ENCODE data around the gene NACC1. TPM values are rescaled to one million over a fixed set of nuclear protein-coding genes. Genes with fewer than 3 reads are reported as not detected.

The NACC1 gene
- total RNA-seq, 1 donor from 2014 or later, result 34.7 TPM

DNA sequence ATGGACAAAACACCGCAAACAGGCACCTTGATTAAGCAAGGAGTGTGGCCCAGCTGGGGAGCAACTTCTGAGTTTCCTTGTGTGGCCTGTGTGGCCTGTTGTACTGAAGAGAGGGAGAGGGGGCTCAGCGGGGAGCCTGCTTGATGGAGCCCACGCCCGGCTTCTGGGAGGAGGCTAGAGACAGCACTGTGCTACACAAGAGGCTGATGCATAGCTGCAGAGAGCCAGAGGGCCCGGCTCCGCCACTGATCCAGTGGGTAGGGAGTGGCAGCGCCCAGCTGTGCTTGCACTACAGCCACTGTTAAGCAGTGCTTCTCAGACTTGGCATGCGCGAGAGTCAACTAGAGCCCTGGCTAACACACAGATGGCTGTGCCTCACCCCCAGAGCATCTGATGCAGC, 34.4 kb upstream of the NACC1 start:
- Mint-ChIP-seq H3K4me3 (no peak overlapping the region), H3K4me1 (peaks cover 28% of the 10 kb centered on the region), H3K9me3 (no peaks in the 10 kb centered on the region), H3K27me3 (ENCODE audit: insufficient read depth, low read depth) (peaks cover 36% of the 10 kb centered on the region), H3K36me3 (no peaks in the 10 kb centered on the region), H3K27ac (no peak overlapping the region)
- no peaks in the 10 kb centered on the region for H3K9me3 ChIP-seq (ENCODE audit: low read depth)
- no peak overlapping the region for H3K9ac ChIP-seq
- no peak for TF ChIP-seq EZH2phosphoT487 (IDR thresholded peaks at IDR 0.05)
- no peak for TF ChIP-seq EZH2 (IDR thresholded peaks at IDR 0.05)
- no peak for TF ChIP-seq CTCF (IDR thresholded peaks at IDR 0.05)
- no peak for DNase-seq (ENCODE audit: low spot score)
- peaks cover 5% of the 10 kb centered on the region for H3F3A ChIP-seq (ENCODE audit: low read depth)
- no peak overlapping the region for H3K4me3 ChIP-seq
- no peaks in the 10 kb centered on the region for H4K20me1 ChIP-seq (ENCODE audit: low read depth)
- peaks cover 11% of the 10 kb centered on the region for H3K27me3 ChIP-seq
- H3K4me2 ChIP-seq, result no peak overlapping the region
- no peaks in the 10 kb centered on the region for H3K36me3 ChIP-seq
- peaks cover 31% of the 10 kb centered on the region for H3K4me1 ChIP-seq
- H2AFZ ChIP-seq (replicated peaks), result no peak overlapping the region
- H3K27ac ChIP-seq, result no peak overlapping the region
- H3K79me2 ChIP-seq (ENCODE audit: low read depth), result no peaks in the 10 kb centered on the region

DNA sequence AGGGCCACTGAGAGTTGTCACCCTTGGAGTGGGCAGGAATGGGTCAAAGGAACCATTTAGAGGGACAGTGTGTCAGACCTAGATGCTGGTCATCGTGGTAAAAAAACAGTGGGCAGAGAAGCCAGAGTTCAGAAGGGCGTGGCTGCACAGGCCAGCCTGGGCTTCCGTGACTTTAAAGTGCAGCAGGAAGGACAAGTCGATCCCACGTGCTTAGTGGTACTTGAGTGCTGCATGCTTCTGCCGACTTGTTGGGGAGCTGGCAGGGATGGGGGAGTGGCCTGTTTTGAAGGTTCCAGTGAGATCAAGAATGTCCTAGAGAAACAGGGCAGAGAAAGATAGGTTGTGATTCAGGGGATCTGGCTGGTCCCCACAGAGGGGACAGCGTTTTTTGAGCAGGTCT, 32.4 kb upstream of the NACC1 start:
- no peak for DNase-seq (ENCODE audit: low spot score)
- H3K9me3 Mint-ChIP-seq, result no peaks in the 10 kb centered on the region
- Histone ChIP-seq H3K9ac (no peak overlapping the region), H3F3A (ENCODE audit: low read depth) (peaks cover 5% of the 10 kb centered on the region), H2AFZ (replicated peaks) (no peak overlapping the region), H3K4me1 (peaks cover 21% of the 10 kb centered on the region), H3K36me3 (no peaks in the 10 kb centered on the region), H3K4me3 (no peak overlapping the region), H3K27ac (no peak overlapping the region), H4K20me1 (ENCODE audit: low read depth) (no peaks in the 10 kb centered on the region), H3K9me3 (ENCODE audit: low read depth) (no peaks in the 10 kb centered on the region), H3K79me2 (ENCODE audit: low read depth) (no peaks in the 10 kb centered on the region), H3K4me2 (no peak overlapping the region), H3K27me3 (peaks cover 23% of the 10 kb centered on the region)
- TF ChIP-seq EZH2phosphoT487 (IDR thresholded peaks at IDR 0.05) (no peak), CTCF (IDR thresholded peaks at IDR 0.05) (no peak), EZH2 (IDR thresholded peaks at IDR 0.05) (no peak)
- peak overlapping the region; percentile 5 for H3K4me3 Mint-ChIP-seq
- H3K27me3 Mint-ChIP-seq (ENCODE audit: insufficient read depth, low read depth), result peaks cover 35% of the 10 kb centered on the region
- no peak overlapping the region for H3K27ac Mint-ChIP-seq
- H3K4me1 Mint-ChIP-seq, result peaks cover 21% of the 10 kb centered on the region
- H3K36me3 Mint-ChIP-seq, result no peaks in the 10 kb centered on the region

DNA sequence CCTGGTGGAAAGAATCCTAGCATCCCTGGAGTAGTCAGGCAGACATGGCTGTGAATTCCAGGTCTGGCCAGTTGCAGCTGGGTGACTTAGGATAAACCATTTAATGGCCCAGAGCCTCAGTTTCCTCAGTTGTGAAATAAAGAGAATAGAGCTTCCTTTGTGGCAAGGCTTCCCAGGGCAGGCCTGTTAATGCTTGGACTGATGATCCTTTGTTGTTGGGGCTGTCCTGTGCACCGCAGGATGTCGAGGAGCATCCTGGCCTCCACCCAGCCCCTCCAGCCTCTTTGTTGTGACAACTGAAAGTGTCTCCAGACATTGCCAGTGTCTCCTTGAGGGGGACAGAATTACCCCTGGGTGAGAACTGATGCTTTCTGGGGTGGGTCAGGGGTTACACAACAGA, 31.7 kb upstream of the NACC1 start:
- no peak overlapping the region for H3K9ac ChIP-seq

More for the DNA sequence above, 31.7 kb upstream of the NACC1 start:
- Mint-ChIP-seq H3K9me3 (no peaks in the 10 kb centered on the region), H3K4me3 (no peak overlapping the region), H3K27me3 (ENCODE audit: insufficient read depth, low read depth) (peaks cover 33% of the 10 kb centered on the region), H3K27ac (no peak overlapping the region), H3K36me3 (no peaks in the 10 kb centered on the region), H3K4me1 (peaks cover 23% of the 10 kb centered on the region)
- Histone ChIP-seq H3K27me3 (peaks cover 30% of the 10 kb centered on the region), H4K20me1 (ENCODE audit: low read depth) (no peaks in the 10 kb centered on the region), H3F3A (ENCODE audit: low read depth) (peaks cover 5% of the 10 kb centered on the region), H3K27ac (no peak overlapping the region), H3K36me3 (no peaks in the 10 kb centered on the region), H3K79me2 (ENCODE audit: low read depth) (no peaks in the 10 kb centered on the region), H3K4me1 (peaks cover 21% of the 10 kb centered on the region), H3K4me3 (no peak overlapping the region), H3K9me3 (ENCODE audit: low read depth) (no peaks in the 10 kb centered on the region), H2AFZ (replicated peaks) (no peak overlapping the region), H3K4me2 (no peak overlapping the region)
- no peak for DNase-seq (ENCODE audit: low spot score)
- TF ChIP-seq EZH2 (IDR thresholded peaks at IDR 0.05) (no peak), EZH2phosphoT487 (IDR thresholded peaks at IDR 0.05) (no peak), CTCF (IDR thresholded peaks at IDR 0.05) (no peak)

All from neural progenitor cell (in vitro differentiated cells).